Measurements from ENCODE around the gene ANAPC16.

- TF ChIP-seq CTCF (IDR thresholded peaks at IDR 0.05; ENCODE audit: insufficient read depth, low read length, poor library complexity, severe bottlenecking) = no peak
- no peak for TF ChIP-seq EZH2phosphoT487 (conservative IDR thresholded peaks at IDR 0.05; ENCODE audit: low read length)
These were observed 12.0 kb downstream of the ANAPC16 start for GRCh38 chr10:72227826-72228225.

All from SU-DHL-6 (cell line).